ENCODE measurements around the gene KIF4A.
A peak's percentile ranks its signal among the peaks of the same experiment; 100 is the strongest.

Gene KIF4A

DNA sequence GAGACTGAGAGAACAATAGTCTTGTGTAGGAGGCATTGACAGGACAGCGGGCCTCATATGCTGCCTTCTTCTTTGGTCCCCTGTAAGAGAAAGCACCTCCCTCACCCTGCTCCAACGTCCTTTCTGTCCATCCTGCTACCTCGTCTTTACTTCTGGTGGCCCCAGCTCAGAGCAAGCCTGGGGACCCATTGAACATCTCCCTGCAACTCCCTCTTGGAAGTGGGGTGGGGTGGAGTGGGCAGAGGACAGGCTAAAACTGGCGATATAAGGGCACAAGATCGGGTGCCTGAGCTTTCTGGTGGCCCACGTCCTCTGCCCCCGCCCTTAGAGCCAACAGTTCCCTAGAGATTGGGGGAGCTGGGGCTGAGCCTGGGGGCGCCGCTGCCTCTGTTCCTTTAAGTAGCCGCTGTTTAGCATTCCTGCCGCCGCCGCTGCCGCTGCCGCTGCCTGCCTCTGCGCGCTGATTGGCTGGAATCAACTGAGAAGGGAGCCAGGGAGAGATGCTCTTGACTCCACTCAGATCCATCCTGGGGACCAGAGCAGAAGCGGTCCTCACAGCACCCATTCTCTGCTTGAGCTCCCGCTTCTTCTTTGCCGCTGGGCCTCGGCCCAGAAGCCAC is 154.5 kb downstream of the KIF4A start, which contains the start of gene DLG3:
Gene DLG3, plus strand, starts transcription at position 510 of the 620 bp plus-strand sequence. CDS start 367 bp downstream, outside the sequence.
- peak; percentile 40 for DNase-seq

DNA sequence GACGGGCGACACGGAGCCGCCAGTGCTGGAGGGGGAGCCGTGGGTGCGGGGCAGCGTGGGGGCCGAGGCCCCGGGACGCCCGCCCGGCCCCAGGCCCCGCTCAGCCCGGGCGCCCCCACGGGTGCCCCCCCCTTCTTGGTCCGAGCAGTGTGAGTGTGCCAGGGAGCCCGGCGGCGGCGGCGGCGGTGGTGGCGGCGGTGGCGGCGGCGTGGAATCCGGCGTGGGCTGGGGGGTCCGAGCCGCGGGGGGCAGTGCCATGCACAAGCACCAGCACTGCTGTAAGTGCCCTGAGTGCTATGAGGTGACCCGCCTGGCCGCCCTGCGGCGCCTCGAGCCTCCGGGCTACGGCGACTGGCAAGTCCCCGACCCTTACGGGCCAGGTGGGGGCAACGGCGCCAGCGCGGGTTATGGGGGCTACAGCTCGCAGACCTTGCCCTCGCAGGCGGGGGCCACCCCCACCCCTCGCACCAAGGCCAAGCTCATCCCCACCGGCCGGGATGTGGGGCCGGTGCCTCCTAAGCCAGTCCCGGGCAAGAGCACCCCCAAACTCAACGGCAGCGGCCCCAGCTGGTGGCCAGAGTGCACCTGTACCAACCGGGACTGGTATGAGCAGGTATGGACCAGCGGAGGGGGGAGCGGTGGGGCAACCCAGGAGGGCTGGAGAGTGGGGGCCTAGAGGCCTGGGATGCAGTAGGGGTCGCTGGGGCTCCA is 155.2 kb downstream of the KIF4A start:
- no peak for DNase-seq

DNA sequence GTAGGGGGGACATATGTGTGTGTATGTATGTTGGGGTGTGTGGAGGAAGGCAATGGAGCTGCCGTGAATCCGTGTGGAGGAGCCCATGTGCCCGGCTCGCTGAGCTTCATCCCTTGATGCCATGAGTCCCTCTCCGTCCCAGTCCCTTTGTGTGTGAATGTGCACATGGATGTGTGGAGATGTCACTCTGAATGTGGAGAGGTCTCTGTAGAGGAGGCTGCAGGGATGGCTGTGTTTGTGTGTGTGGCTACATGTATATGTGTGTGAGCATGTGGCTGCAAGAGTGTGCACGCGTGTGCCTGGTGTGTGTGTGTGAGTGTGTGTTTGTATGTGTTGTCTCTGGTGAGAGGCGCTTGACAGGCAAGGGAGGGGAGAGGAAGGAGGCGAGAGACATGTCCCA is 156.0 kb downstream of the KIF4A start:
- no peak for DNase-seq

- DNase-seq, result no peak
Observed at GRCh38 chrX:70446380-70447350, 156.8 kb downstream of the KIF4A start.

DNA sequence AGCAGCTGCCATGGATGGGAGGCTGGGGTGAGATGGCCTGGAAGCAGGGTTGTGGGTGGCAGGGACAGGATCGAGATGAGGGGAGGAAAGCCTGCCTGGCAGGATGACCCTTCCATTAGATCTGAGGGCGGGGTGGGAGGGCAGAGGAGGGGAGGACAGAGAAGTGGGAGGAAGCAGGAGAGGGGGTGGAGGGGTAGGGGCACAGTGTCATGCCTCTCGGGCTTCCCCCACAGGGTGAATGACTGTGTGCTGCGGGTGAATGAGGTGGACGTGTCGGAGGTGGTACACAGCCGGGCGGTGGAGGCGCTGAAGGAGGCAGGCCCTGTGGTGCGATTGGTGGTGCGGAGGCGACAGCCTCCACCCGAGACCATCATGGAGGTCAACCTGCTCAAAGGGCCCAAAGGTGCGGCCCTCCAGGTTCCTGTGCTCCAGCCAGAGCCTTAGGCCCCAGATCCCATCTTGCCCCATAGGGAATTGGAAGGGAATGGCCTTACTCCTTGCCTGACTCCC is 159.6 kb downstream of the KIF4A start:
- DNase-seq, result no peak

- peak; percentile 27 for DNase-seq
Observed at GRCh38 chrX:70452143-70452733, 162.3 kb downstream of the KIF4A start.

DNA sequence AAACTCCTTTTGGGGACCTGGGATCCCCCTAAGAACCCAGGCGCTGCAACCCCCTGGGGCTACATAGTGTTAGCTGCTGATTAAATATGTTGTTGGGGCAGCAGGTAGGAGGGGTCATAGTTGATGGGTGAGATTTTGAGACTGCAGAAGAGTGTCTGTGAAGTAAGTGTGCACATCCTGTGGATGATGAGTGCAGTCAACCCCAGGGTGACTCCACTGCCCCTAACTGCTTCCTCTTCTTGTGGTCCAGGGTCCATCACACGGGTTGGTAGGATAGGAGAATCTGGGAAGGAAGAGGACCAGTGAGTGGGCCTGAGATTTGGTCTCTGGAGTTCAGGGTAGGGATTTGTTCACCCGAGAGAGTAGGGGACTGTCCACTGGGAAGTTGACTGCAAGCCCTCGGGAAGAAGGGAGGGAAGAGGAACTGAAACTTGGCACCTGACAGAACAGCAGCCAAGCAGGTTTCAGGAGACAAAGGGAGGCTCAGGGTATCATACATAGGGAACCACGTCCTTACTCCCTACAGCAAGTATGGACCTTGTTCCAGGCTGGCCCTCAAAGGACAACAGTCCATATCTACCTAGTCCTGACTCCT is 163.2 kb downstream of the KIF4A start:
- no peak for DNase-seq

DNA sequence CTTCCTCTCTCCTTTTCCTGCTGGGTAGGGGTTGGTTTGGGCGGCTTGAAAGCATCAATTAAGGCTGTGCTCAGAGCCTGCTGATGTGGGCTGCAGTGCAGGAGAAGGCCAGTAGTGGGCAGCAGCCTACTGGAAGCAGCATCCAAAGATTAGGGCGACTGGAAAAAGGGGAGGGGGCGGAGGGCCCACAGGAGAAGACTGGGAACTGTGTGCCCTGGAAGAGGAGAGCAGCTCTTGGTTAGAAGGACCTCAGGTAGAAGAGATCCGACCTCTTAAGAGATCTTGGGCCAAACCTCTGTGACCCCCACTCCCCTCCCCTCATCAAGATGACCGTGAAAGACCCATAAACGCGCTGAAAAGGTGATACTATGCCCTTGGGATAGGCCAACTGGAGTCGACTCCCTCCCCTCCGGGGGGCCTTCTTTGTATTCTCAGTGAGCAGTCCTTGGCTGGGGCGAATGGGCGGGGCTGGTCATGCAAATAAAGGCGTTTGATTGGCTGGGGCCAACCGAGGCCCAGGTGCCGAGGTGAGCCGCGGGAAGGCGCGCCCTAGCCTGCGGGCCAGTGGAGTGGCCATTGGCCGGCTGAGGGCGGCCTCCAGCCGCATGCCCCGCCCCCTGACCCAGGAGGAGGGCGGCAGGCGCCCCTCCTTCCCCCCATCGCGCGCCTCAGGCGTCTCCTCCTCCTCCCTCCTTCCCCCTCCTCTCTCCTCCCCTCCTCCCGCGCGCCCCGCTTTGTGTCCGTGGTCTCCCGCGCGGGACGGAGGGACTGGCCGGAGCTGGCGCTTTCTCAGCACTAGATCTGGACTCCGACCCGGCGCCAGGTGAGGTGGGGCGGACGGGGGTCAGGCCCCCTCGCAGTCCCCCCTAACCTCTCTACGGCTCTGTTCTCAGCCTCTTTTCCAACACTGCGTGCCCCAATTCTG is 164.8 kb downstream of the KIF4A start:
- peak; percentile 87 for DNase-seq

DNA sequence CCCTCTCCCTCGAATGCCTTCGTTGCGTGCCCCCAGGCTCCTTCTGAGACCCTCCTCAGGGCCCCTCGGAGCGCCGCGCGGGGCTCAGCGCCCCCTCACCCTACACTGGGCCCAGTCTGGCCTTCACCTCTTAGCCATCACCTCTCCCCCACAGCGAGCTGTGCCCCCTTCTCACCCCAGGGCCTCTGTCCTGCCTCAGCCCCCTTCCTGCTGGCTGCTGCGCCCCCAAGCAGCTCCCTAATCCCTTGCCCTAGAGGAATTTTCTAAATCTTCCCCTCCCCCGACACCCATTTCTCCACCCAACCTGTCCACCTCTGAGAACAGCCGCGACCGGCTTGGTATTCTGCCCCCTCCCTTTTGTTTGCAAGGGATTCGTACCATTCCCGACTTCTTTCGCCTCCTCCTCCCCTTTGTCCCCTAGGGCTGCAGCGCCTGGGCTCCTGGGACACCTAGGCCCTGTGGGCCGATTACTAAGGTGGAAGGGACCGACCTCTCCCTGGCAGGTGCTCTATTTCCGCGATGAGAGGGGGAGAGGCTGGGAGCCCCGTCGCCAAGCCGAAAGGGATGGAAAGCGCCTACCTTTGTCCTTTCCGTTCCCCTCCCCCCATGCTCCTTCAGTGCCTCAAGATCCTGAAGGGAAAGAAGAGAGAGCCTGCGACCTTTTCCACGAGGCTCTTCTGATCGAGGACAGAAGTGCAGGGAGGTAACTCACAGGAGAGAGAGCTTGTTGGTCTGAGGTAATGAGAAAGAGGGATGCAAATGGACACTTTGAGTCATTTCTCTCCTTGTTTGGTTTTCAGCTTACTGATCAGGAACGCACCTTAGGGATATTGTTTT is 165.7 kb downstream of the KIF4A start:
- peak; percentile 30 for DNase-seq

DNA sequence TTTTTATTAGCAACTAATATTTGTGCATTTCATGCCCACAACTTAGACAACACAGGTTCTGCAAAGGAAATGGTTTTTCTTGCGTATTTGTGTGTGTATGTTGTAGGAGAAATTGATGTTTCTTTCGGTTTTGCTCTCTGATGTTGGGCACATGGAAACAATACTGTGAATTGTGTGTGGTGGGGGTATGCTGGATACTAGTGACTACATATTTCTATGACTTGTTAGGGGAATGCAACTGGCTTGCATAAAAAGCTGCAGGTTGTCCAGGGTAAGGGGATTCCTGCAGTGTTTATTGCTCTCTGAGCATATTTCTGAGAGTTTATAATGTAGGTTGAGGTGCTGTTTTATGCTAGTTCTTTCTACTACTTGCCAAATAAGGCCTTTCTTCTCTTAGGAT is 166.4 kb downstream of the KIF4A start:
- DNase-seq, result no peak

DNA sequence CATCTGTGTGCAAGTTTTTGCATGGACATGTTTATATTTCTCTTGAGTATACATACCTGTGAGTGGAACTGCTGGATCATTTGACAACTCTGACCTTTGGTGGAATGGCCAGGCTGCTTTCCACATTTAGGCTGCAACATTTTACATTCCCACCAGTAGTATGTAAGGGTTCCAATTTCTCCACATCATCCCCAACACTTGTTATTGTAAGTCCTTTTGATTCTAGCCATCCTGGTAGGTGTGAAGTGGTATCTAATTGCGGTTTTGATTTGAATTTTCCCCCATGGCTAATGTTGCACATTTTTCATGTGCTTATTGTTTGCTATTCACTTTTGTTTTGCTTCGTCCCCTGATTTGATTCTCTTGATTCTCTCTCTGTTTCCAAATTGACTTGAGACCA is 171.1 kb downstream of the KIF4A start:
- DNase-seq, result no peak

DNA sequence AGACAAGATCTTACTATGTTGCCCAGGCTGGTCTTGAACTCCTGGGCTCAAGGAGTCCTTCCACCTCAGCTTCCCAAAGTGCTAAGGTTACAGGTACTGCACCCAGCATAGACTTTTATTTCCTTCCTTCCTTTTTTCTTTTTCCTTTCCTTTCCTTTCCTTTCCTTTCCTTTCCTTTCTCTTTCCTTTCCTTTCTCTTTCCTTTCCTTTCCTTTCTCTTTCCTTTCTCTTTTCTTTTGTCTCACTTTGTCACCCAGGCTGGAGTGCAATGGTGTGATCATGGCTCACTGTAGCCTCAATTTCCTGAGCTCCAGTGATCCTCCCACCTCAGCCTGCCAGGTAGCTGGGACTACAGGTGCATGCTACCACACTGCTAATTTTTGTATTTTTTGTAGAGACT is 174.1 kb downstream of the KIF4A start:
- DNase-seq, result no peak

DNA sequence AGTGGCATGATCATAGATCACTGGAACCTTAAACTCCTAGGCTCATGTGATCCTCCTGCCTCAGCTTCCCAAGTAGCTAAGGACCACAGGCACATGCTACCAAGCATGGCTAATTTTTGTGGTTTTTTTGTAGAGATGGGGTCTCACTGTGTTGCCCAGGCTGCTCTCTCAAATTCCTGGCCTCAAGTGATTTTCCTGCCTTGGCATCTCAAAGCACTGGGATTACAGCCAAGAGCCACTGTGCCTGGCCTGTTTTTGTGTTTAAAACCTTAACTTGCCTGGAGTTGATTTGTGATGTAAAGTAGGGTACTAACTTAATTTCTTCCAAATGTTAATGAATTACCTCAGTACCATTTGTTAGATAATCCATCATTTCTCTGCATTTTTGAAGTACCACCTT is 177.1 kb downstream of the KIF4A start:
- no peak for DNase-seq

DNA sequence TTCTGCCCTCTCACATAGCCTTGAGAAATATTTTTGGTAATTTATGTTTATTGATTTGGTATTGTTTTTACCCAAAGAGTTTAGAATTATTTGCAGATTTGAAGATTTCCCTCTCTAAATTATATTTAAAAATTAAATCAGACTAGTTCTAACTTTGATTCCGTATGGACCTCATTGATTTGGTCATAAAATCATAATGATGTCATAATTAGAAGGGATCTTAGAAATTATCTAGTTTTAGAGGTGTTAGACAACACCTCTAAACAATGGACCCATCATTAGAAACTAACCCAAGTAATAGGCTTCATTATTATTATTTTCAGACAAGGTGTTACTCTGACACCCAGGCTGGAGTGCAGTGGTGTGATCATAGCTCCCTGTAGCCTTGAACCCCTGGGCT is 178.8 kb downstream of the KIF4A start:
- no peak for DNase-seq
